Erythroblast (primary cell): ENCODE data around the gene GNAT2.

Experiments
- GATA1 ChIP-seq: IDR thresholded peaks from 2 replicates; pipeline ENCODE4 v1.6.1; 2011; ENCODE audit warnings: low read depth, mild to moderate bottlenecking, control low read depth, low read length, moderate library complexity
- POLR2A ChIP-seq: IDR thresholded peaks from 2 replicates; pipeline ENCODE4 v1.6.1; 2011; ENCODE audit warnings: mild to moderate bottlenecking, low read length

DNA sequence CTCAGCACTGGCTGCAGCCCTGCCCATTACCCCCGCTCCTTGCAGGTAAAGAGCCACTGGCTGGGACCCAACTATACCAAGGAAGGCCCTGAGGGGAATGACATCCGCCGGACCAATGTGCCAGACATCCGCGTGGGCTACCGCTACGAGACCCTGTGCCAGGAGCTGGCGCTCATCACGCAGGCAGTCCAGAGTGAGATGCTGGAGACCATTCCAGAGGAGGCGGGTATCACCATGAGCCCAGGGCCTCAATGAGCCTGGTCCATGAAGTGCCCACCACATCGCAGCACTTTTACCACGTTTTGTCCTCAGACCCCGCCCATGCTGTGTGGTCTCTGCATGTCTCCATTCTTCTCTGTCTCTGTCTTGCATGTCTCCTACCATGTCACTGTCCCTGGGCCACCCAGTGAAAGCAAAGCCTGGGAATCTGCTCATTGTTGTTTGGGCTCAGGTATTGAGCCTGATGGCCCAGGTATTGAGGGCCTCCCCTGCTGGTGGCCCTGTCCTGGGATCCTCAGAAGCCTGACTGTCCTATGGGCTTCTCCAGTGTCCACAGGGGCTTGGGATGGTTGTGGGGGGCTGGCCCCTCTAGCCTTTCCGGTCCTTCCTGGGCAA is 11.6 kb upstream of the GNAT2 start:
- TF ChIP-seq POLR2A (no peak), GATA1 (no peak)
